ENCODE measurements around the gene FMN1.

Gene FMN1

GRCh38 chr15:32908135-32908801 lies 286.2 kb downstream of the FMN1 start:
- DNase-seq = no peak

GRCh38 chr15:32905481-32905880 lies 289.0 kb downstream of the FMN1 start:
- no peak for DNase-seq

- no peak for DNase-seq
Measured at GRCh38 chr15:32904448-32904847, 290.1 kb downstream of the FMN1 start.

- DNase-seq = no peak
Measured at GRCh38 chr15:32903591-32904290, 290.8 kb downstream of the FMN1 start.

- DNase-seq = no peak
Measured at GRCh38 chr15:32901995-32902394, 292.5 kb downstream of the FMN1 start.

GRCh38 chr15:32901192-32901591 lies 293.3 kb downstream of the FMN1 start:
- no peak for DNase-seq

- DNase-seq = no peak
Measured at GRCh38 chr15:32899126-32899596, 295.4 kb downstream of the FMN1 start.

- no peak for DNase-seq
Measured at GRCh38 chr15:32898414-32898813, 296.1 kb downstream of the FMN1 start.

GRCh38 chr15:32893421-32893820 lies 301.1 kb downstream of the FMN1 start:
- no peak for DNase-seq

- DNase-seq = no peak
Measured at GRCh38 chr15:32889214-32889613, 305.3 kb downstream of the FMN1 start.

GRCh38 chr15:32888221-32888761 lies 306.2 kb downstream of the FMN1 start:
- no peak for DNase-seq

GRCh38 chr15:32887090-32887489 lies 307.4 kb downstream of the FMN1 start:
- no peak for DNase-seq

GRCh38 chr15:32886459-32886858 lies 308.1 kb downstream of the FMN1 start:
- DNase-seq = no peak

- no peak for DNase-seq
Measured at GRCh38 chr15:32885713-32886112, 308.8 kb downstream of the FMN1 start.

- no peak for DNase-seq
Measured at GRCh38 chr15:32884146-32884545, 310.4 kb downstream of the FMN1 start.

GRCh38 chr15:32882955-32883354 lies 311.6 kb downstream of the FMN1 start:
- DNase-seq = no peak

- DNase-seq = no peak
Measured at GRCh38 chr15:32881528-32881927, 313.0 kb downstream of the FMN1 start.

- DNase-seq = no peak
Measured at GRCh38 chr15:32880642-32881041, 313.9 kb downstream of the FMN1 start.

- no peak for DNase-seq
Measured at GRCh38 chr15:32879980-32880379, 314.5 kb downstream of the FMN1 start.

GRCh38 chr15:32878869-32879805 lies 315.4 kb downstream of the FMN1 start:
- no peak for DNase-seq

- no peak for DNase-seq
Measured at GRCh38 chr15:32878342-32878741, 316.2 kb downstream of the FMN1 start.

- no peak for DNase-seq
Measured at GRCh38 chr15:32877252-32878019, 317.1 kb downstream of the FMN1 start.

Data from activated CD4-positive, alpha-beta T cell treated with anti-CD3 and anti-CD28 coated beads for 4 hours (primary cell).